K562 (cell line): ENCODE results near the gene TOMM5. TPM values are rescaled to one million over a fixed set of nuclear protein-coding genes. Genes with fewer than 3 reads are reported as not detected.

ENCODE experiments used
- AFF1 ChIP-seq, 2 experiments: fragments of 450-650 bp; IDR thresholded peaks; 2 replicates each; pipeline ENCODE4 v1.6.1; 2018; ENCODE audit warnings: mild to moderate bottlenecking in 2 of 2, low read depth in 1 of 2; ENCODE audit not compliant: partially characterized antibody in 2 of 2
- CBX5 ChIP-seq: IDR thresholded peaks from 2 replicates; pipeline ENCODE4 v1.6.1; 2014; ENCODE audit warnings: low read depth, borderline replicate concordance
- HNRNPL ChIP-seq: fragments of 200-400 bp; formaldehyde crosslinking; IDR thresholded peaks from 2 replicates; pipeline ENCODE4 v1.6.1; 2017; ENCODE audit warnings: low read depth, mild to moderate bottlenecking, low read length
- HNRNPLL ChIP-seq: fragments of 200-400 bp; formaldehyde crosslinking; IDR thresholded peaks from 2 replicates; pipeline ENCODE4 v1.6.1; 2017; ENCODE audit warnings: low read length, low read depth, mild to moderate bottlenecking; ENCODE audit not compliant: poor library complexity, severe bottlenecking
- NFE2L1 ChIP-seq: fragments of 450-650 bp; IDR thresholded peaks from 2 replicates; pipeline ENCODE4 v1.6.1; 2016; ENCODE audit warnings: missing genetic modification characterization, low read depth, mild to moderate bottlenecking, missing compliant biosample characterization, moderate library complexity, borderline replicate concordance
- SIN3A ChIP-seq, 2 experiments: fragments of 150-350 bp in 1 of 2; IDR thresholded peaks; 2 replicates each; pipeline ENCODE4 v1.6.1; 2011 to 2016; ENCODE audit warnings: borderline replicate concordance in 2 of 2, low read depth in 2 of 2, low read length in 2 of 2, mild to moderate bottlenecking in 2 of 2, moderate library complexity in 2 of 2; ENCODE audit not compliant: control insufficient read depth in 1 of 2
- TAL1 ChIP-seq: fragments of 450-650 bp; IDR thresholded peaks from 2 replicates; pipeline ENCODE4 v1.6.1; 2016; ENCODE audit warnings: mild to moderate bottlenecking
- ZNF232 ChIP-seq: sonication (generic); formaldehyde crosslinking; IDR thresholded peaks from 2 replicates; pipeline ENCODE4 v1.8.0; 2022; ENCODE audit warnings: mild to moderate bottlenecking, missing genetic modification reagents
- polyA plus RNA-seq, 8 experiments: library from polyadenylated mRNA; depleted of rRNA in 4 of 8; stranded (reverse) in 5 of 8; unstranded in 3 of 8; fragments of >200 nt; fragmentation: Nextera tagmentation in 2 of 8; fragmentation: Illumina TruSeq in 1 of 8; extraction: Ambion mirVana in 2 of 8; extraction: Trizol in 1 of 8; gene quantifications; 2 replicates each; pipeline versions ENCODE4 v1.2.1 to v1.2.3, GENCODE V29; 2011 to 2014; ENCODE audit warnings: inconsistent platforms in 1 of 8, missing spikeins in 1 of 8
- total RNA-seq, 7 experiments: library from RNA; depleted of rRNA in 6 of 7; stranded (reverse); fragments of >200 nt in 6 of 7; fragmentation: Illumina TruSeq in 2 of 7; extraction: Trizol in 2 of 7; gene quantifications; 2 replicates each; pipeline versions ENCODE4 v1.2.1 to v1.2.3, GENCODE V29; 2011 to 2021; ENCODE audit warnings: low replicate concordance in 1 of 7
- TF ChIP-seq, protein P1 (sequence below): fragments of 200-600 bp; sonication (generic); IDR thresholded peaks from one replicate; pipeline ENCODE4 v1.6.1; 2012; ENCODE audit warnings: mild to moderate bottlenecking, low read depth, low read length, inconsistent platforms

Gene TOMM5
- total and polyA plus RNA-seq, 9 of the 15 experiments (the other 6 are each of a cell fraction or from before 2014, with no cell fraction given): 262 to 1,742 (median 496) TPM

GRCh38 chr9:37593883-37594448, 1.6 kb upstream of the TOMM5 start (continued):
- TF ChIP-seq, protein P1, sequence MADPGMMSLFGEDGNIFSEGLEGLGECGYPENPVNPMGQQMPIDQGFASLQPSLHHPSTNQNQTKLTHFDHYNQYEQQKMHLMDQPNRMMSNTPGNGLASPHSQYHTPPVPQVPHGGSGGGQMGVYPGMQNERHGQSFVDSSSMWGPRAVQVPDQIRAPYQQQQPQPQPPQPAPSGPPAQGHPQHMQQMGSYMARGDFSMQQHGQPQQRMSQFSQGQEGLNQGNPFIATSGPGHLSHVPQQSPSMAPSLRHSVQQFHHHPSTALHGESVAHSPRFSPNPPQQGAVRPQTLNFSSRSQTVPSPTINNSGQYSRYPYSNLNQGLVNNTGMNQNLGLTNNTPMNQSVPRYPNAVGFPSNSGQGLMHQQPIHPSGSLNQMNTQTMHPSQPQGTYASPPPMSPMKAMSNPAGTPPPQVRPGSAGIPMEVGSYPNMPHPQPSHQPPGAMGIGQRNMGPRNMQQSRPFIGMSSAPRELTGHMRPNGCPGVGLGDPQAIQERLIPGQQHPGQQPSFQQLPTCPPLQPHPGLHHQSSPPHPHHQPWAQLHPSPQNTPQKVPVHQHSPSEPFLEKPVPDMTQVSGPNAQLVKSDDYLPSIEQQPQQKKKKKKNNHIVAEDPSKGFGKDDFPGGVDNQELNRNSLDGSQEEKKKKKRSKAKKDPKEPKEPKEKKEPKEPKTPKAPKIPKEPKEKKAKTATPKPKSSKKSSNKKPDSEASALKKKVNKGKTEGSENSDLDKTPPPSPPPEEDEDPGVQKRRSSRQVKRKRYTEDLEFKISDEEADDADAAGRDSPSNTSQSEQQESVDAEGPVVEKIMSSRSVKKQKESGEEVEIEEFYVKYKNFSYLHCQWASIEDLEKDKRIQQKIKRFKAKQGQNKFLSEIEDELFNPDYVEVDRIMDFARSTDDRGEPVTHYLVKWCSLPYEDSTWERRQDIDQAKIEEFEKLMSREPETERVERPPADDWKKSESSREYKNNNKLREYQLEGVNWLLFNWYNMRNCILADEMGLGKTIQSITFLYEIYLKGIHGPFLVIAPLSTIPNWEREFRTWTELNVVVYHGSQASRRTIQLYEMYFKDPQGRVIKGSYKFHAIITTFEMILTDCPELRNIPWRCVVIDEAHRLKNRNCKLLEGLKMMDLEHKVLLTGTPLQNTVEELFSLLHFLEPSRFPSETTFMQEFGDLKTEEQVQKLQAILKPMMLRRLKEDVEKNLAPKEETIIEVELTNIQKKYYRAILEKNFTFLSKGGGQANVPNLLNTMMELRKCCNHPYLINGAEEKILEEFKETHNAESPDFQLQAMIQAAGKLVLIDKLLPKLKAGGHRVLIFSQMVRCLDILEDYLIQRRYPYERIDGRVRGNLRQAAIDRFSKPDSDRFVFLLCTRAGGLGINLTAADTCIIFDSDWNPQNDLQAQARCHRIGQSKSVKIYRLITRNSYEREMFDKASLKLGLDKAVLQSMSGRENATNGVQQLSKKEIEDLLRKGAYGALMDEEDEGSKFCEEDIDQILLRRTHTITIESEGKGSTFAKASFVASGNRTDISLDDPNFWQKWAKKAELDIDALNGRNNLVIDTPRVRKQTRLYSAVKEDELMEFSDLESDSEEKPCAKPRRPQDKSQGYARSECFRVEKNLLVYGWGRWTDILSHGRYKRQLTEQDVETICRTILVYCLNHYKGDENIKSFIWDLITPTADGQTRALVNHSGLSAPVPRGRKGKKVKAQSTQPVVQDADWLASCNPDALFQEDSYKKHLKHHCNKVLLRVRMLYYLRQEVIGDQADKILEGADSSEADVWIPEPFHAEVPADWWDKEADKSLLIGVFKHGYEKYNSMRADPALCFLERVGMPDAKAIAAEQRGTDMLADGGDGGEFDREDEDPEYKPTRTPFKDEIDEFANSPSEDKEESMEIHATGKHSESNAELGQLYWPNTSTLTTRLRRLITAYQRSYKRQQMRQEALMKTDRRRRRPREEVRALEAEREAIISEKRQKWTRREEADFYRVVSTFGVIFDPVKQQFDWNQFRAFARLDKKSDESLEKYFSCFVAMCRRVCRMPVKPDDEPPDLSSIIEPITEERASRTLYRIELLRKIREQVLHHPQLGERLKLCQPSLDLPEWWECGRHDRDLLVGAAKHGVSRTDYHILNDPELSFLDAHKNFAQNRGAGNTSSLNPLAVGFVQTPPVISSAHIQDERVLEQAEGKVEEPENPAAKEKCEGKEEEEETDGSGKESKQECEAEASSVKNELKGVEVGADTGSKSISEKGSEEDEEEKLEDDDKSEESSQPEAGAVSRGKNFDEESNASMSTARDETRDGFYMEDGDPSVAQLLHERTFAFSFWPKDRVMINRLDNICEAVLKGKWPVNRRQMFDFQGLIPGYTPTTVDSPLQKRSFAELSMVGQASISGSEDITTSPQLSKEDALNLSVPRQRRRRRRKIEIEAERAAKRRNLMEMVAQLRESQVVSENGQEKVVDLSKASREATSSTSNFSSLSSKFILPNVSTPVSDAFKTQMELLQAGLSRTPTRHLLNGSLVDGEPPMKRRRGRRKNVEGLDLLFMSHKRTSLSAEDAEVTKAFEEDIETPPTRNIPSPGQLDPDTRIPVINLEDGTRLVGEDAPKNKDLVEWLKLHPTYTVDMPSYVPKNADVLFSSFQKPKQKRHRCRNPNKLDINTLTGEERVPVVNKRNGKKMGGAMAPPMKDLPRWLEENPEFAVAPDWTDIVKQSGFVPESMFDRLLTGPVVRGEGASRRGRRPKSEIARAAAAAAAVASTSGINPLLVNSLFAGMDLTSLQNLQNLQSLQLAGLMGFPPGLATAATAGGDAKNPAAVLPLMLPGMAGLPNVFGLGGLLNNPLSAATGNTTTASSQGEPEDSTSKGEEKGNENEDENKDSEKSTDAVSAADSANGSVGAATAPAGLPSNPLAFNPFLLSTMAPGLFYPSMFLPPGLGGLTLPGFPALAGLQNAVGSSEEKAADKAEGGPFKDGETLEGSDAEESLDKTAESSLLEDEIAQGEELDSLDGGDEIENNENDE: no peak
- TF ChIP-seq TAL1 (peak; percentile 54), SIN3A (IDR thresholded peaks at IDR 0.05; ENCODE audit: borderline replicate concordance in 2 of 2, control insufficient read depth in 1 of 2, low read depth in 2 of 2, low read length in 2 of 2) (no peak), AFF1 (IDR thresholded peaks at IDR 0.05; ENCODE audit: low read depth in 1 of 2, partially characterized antibody in 2 of 2) (no peak), NFE2L1 (tag) (no peak), CBX5 (0 out of 2 replicates have a peak, but pooled peaks have one; percentile 13), HNRNPL (no peak), ZNF232 (CRISPR knock-in tag) (no peak), HNRNPLL (peak; percentile 26)
